GM19467 (cell line): ENCODE data around the gene MYH9.
"Not testable (repeated sequence)": the region's sequence is repeated elsewhere in the genome, so short reads cannot be mapped to it uniquely, and the experiment has no call there.

Experiments used
- ATAC-seq: cut with Tn5 transposase; IDR thresholded peaks from one replicate; pipeline ENCODE4 v1.9.1; 2021; ENCODE audit warnings: mild to moderate bottlenecking, moderate library complexity; ENCODE audit not compliant: unreplicated experiment

Gene MYH9

GRCh38 chr22:36280379-36280778 is 107.4 kb downstream of the MYH9 start:
- no peak for ATAC-seq

GRCh38 chr22:36279219-36279666 is 108.5 kb downstream of the MYH9 start:
- no peak for ATAC-seq

- ATAC-seq = no peak
Observed at GRCh38 chr22:36277482-36278291, 110.1 kb downstream of the MYH9 start.

GRCh38 chr22:36274531-36274930 is 113.2 kb downstream of the MYH9 start:
- no peak for ATAC-seq

GRCh38 chr22:36271951-36272350 is 115.8 kb downstream of the MYH9 start:
- not testable (repeated sequence) for ATAC-seq

- not testable (repeated sequence) for ATAC-seq
Observed at GRCh38 chr22:36271231-36271630, 116.5 kb downstream of the MYH9 start.

GRCh38 chr22:36267896-36268485 is 119.8 kb downstream of the MYH9 start:
- ATAC-seq = no peak

GRCh38 chr22:36267058-36267457 is 120.7 kb downstream of the MYH9 start:
- ATAC-seq = no peak

GRCh38 chr22:36263886-36264664 is 123.7 kb downstream of the MYH9 start:
- ATAC-seq = not testable (repeated sequence)

- not testable (repeated sequence) for ATAC-seq
Observed at GRCh38 chr22:36263216-36263673, 124.5 kb downstream of the MYH9 start.

- ATAC-seq = not testable (repeated sequence)
Observed at GRCh38 chr22:36262307-36262706, 125.5 kb downstream of the MYH9 start.

- not testable (repeated sequence) for ATAC-seq
Observed at GRCh38 chr22:36261675-36262074, 126.1 kb downstream of the MYH9 start.

GRCh38 chr22:36259615-36260300 is 128.0 kb downstream of the MYH9 start:
- no peak for ATAC-seq

GRCh38 chr22:36258701-36259614 is 128.8 kb downstream of the MYH9 start:
- no peak for ATAC-seq

- ATAC-seq = no peak
Observed at GRCh38 chr22:36257948-36258670, 129.7 kb downstream of the MYH9 start.

GRCh38 chr22:36257308-36257707 is 130.5 kb downstream of the MYH9 start:
- ATAC-seq = no peak

GRCh38 chr22:36256478-36256877 is 131.3 kb downstream of the MYH9 start:
- no peak for ATAC-seq

GRCh38 chr22:36255572-36255971 is 132.2 kb downstream of the MYH9 start:
- not testable (repeated sequence) for ATAC-seq
